Stomach (tissue), 4 donors: ENCODE results near the gene BMP3.

Source experiments
- CTCF ChIP-seq, 7 experiments: fragments of 450-650 bp in 4 of 7; fragments of 200-600 bp in 3 of 7; sonication (generic) in 3 of 7; IDR thresholded peaks; one replicate each; pipeline ENCODE4 v1.5.1; 2016 to 2019; ENCODE audit warnings: antibody characterized with exemption in 7 of 7, control low read depth in 2 of 7, mild to moderate bottlenecking in 1 of 7
- EP300 ChIP-seq: sonication (generic); formaldehyde crosslinking; IDR thresholded peaks from one replicate; pipeline ENCODE4 v1.6.1; 2017; ENCODE audit warnings: antibody characterized with exemption
- POLR2A ChIP-seq, 4 donors: fragments of 450-650 bp; IDR thresholded peaks; one replicate each; pipeline ENCODE4 v1.6.1; 2016; ENCODE audit warnings: antibody characterized with exemption in 4 of 4, control low read depth in 2 of 4, mild to moderate bottlenecking in 1 of 4, moderate library complexity in 1 of 4
- POLR2AphosphoS5 ChIP-seq, 3 donors: sonication (generic); formaldehyde crosslinking; IDR thresholded peaks; one replicate each; pipeline ENCODE4 v1.6.1; 2016; ENCODE audit warnings: antibody characterized with exemption in 3 of 3

GRCh38 chr4:81038636-81039350 is 8.3 kb downstream of the BMP3 start:
- TF ChIP-seq CTCF (IDR thresholded peaks at IDR 0.05) (no peak), POLR2A (IDR thresholded peaks at IDR 0.05) (no peak), POLR2AphosphoS5 (IDR thresholded peaks at IDR 0.05) (no peak), EP300 (no peak)
